Gastrocnemius medialis (tissue), 4 donors: ENCODE data around the gene NFIA. TPM values are rescaled to one million over a fixed set of nuclear protein-coding genes. Genes with fewer than 3 reads are reported as not detected.
A peak's percentile ranks its signal among the peaks of the same experiment; 100 is the strongest.

ENCODE experiments used
- ATAC-seq, 2 donors: fragments of 150-250 bp; one replicate each; pipeline ENCODE4 v1.9.1; 2016
- DNase-seq, 2 donors: peaks; one replicate each; pipeline ENCODE4 v3.0.0-alpha.2; 2019
- H3K27ac ChIP-seq, 4 donors: fragments of 200-600 bp; sonication (generic); 1 replicate in 1 of 4; 2 replicates in 3 of 4; pipeline ENCODE4 v1.5.1; 2016 to 2018; ENCODE audit warnings: mild to moderate bottlenecking in 2 of 4, moderate library complexity in 1 of 4
- H3K27me3 ChIP-seq, 3 donors: fragments of 200-600 bp; sonication (generic) in 2 of 3; 1 replicate in 1 of 3; 2 replicates in 2 of 3; pipeline versions ENCODE4 v1.5.1 to v1.6.0; 2016 to 2019; ENCODE audit warnings: mild to moderate bottlenecking in 1 of 3, moderate library complexity in 1 of 3
- H3K36me3 ChIP-seq, 2 donors: fragments of 200-600 bp; sonication (generic) in 1 of 2; one replicate each; pipeline ENCODE4 v1.5.1; 2017 to 2018
- H3K4me1 ChIP-seq, 2 donors: fragments of 200-600 bp; sonication (generic) in 1 of 2; one replicate each; pipeline ENCODE4 v1.5.1; 2016 to 2017; ENCODE audit warnings: mild to moderate bottlenecking in 2 of 2
- H3K4me3 ChIP-seq, 4 donors: fragments of 200-600 bp; sonication (generic) in 3 of 4; 1 replicate in 1 of 4; 2 replicates in 3 of 4; pipeline ENCODE4 v1.5.1; 2016 to 2019; ENCODE audit warnings: mild to moderate bottlenecking in 2 of 4
- H3K9me3 ChIP-seq, 3 donors: fragments of 200-600 bp; sonication (generic) in 2 of 3; 1 replicate in 1 of 3; 2 replicates in 2 of 3; pipeline ENCODE4 v1.5.1; 2016 to 2019
- CTCF ChIP-seq, 5 experiments: fragments of 450-650 bp in 3 of 5; fragments of 200-600 bp in 2 of 5; sonication (generic) in 2 of 5; IDR thresholded peaks in 4 of 5; conservative IDR thresholded peaks in 1 of 5; 1 replicate in 4 of 5; 2 replicates in 1 of 5; pipeline ENCODE4 v1.5.1; 2016 to 2019; ENCODE audit warnings: antibody characterized with exemption in 5 of 5, mild to moderate bottlenecking in 3 of 5, moderate library complexity in 3 of 5
- POLR2A ChIP-seq, 2 donors: fragments of 450-650 bp; IDR thresholded peaks; one replicate each; pipeline ENCODE4 v1.6.1; 2017; ENCODE audit warnings: antibody characterized with exemption in 2 of 2, mild to moderate bottlenecking in 2 of 2, moderate library complexity in 2 of 2
- in situ Hi-C, 4 donors: fragments of 200-750 bp; cut with MboI; loops; one replicate each; pipeline versions ENCODE4 v1.15.0 to v1.8.0; 2017; ENCODE audit warnings: low sequenced_read_pairs in 4 of 4
- intact Hi-C: fragments of 100-400 bp; cut with DNase I; formaldehyde crosslinking; loops from one replicate; pipeline ENCODE4 v1.15.1; 2023; ENCODE audit warnings: low total_unique reads
- total RNA-seq, 4 donors: library from RNA; depleted of rRNA; stranded (reverse); fragments of >200 nt; gene quantifications; one replicate each; pipeline versions ENCODE4 v1.1.0 to v1.2.3, GENCODE V29; 2016

Gene NFIA
- total RNA-seq, 4 donors from 2014 or later, result 12.9 to 27.0 (median 26.6) TPM

GRCh38 chr1:61123326-61123725, 41.0 kb downstream of the NFIA start:
- ATAC-seq (no peak), DNase-seq (no peak)
- H3K36me3 ChIP-seq, result no peaks in the 10 kb centered on the region
- no peaks in the 10 kb centered on the region for H3K27me3 ChIP-seq
- H3K4me3 ChIP-seq, result no peak overlapping the region
- H3K4me1 ChIP-seq, result peaks cover 76 to 91% of the 10 kb centered on the region in 2 donors
- H3K9me3 ChIP-seq, result no peaks in the 10 kb centered on the region
- in situ Hi-C loops (no loop called here), intact Hi-C loops (loop anchor here (5.0 kb wide), 1 partner anchor 214 kb away; no protein-coding TSS in a partner anchor)
- H3K27ac ChIP-seq, result peak overlapping the region; percentile 81 to 93 (median 84)
- TF ChIP-seq CTCF (IDR thresholded peaks at IDR 0.05 in 4 of 5, conservative IDR thresholded peaks at IDR 0.05 in 1 of 5) (no peak), POLR2A (IDR thresholded peaks at IDR 0.05) (no peak)

DNA sequence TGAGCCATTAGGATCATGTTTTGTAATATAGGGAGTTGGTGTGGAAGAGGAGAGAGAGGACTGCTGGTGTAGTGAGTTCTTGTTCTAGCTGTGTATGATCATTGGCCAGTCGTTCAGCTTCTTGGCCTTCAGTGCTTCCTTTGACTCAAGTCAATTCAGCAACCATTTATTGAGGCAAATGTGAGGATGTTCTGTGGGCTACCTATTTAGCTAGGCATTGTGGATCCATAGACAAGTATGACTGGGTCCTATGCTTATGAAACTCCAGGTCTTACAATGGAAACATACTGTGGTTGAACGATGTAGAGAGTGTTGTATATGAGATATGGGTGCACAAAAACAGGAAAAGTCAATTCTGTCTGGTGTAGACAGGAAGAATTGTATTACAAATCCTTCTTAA, 41.7 kb downstream of the NFIA start:
- DNase-seq (no peak), ATAC-seq (no peak)
- Histone ChIP-seq H3K36me3 (no peaks in the 10 kb centered on the region), H3K4me1 (peaks cover 70 to 83% of the 10 kb centered on the region in 2 donors), H3K4me3 (no peak overlapping the region), H3K27me3 (no peaks in the 10 kb centered on the region), H3K27ac (peak overlapping the region; percentile 81 to 93 (median 84)), H3K9me3 (no peaks in the 10 kb centered on the region)
- TF ChIP-seq POLR2A (IDR thresholded peaks at IDR 0.05) (no peak), CTCF (IDR thresholded peaks at IDR 0.05 in 4 of 5, conservative IDR thresholded peaks at IDR 0.05 in 1 of 5) (no peak)
- intact Hi-C loops, result loop anchor here (2.0 to 5.0 kb wide), 2 partner anchors 59 to 213 kb away; no protein-coding TSS in a partner anchor
- in situ Hi-C loops, result no loop called here

- peaks cover 64 to 77% of the 10 kb centered on the region in 2 donors for H3K4me1 ChIP-seq
- intact Hi-C loops (loop anchor here (2.0 to 5.0 kb wide), 2 partner anchors 58 to 213 kb away; no protein-coding TSS in a partner anchor), in situ Hi-C loops (no loop called here)
- ATAC-seq (peak; percentile 85 to 86), DNase-seq (peak; percentile 82 to 91)
- TF ChIP-seq CTCF (IDR thresholded peaks at IDR 0.05 in 4 of 5, conservative IDR thresholded peaks at IDR 0.05 in 1 of 5) (no peak), POLR2A (IDR thresholded peaks at IDR 0.05) (peak; percentile 9 to 19)
- H3K27ac ChIP-seq, result peak overlapping the region; percentile 81 to 93 (median 84)
- peak overlapping the region; percentile 0 to 37 (median 27) for H3K4me3 ChIP-seq
- no peaks in the 10 kb centered on the region for H3K27me3 ChIP-seq
- no peaks in the 10 kb centered on the region for H3K9me3 ChIP-seq
- no peaks in the 10 kb centered on the region for H3K36me3 ChIP-seq
Measured at GRCh38 chr1:61124696-61125095, 42.3 kb downstream of the NFIA start.

- Histone ChIP-seq H3K27ac (peak overlapping the region; percentile 81 to 93 (median 84)), H3K4me3 (peak overlapping the region; percentile 0 to 37 (median 27)), H3K4me1 (peaks cover 58 to 71% of the 10 kb centered on the region in 2 donors), H3K36me3 (no peaks in the 10 kb centered on the region), H3K9me3 (no peaks in the 10 kb centered on the region), H3K27me3 (no peaks in the 10 kb centered on the region)
- TF ChIP-seq POLR2A (IDR thresholded peaks at IDR 0.05) (no peak), CTCF (IDR thresholded peaks at IDR 0.05 in 4 of 5, conservative IDR thresholded peaks at IDR 0.05 in 1 of 5) (no peak)
- in situ Hi-C loops, result no loop called here
- ATAC-seq (peak; percentile 58 to 67), DNase-seq (no peak)
- intact Hi-C loops, result loop anchor here (2.0 kb wide), 1 partner anchor 58 kb away; no protein-coding TSS in a partner anchor
Measured at GRCh38 chr1:61125263-61125662, 42.9 kb downstream of the NFIA start.
